Measurements from ENCODE around the gene KIF17.

GRCh38 chr1:20621012-20621411 lies 96.8 kb downstream of the KIF17 start:
- no peak for TF ChIP-seq CTCF (IDR thresholded peaks at IDR 0.05; ENCODE audit: insufficient read depth, low read length)
- no peak for TF ChIP-seq POLR2AphosphoS5 (IDR thresholded peaks at IDR 0.05; ENCODE audit: low read depth)
- TF ChIP-seq REST (IDR thresholded peaks at IDR 0.05; ENCODE audit: insufficient replicate concordance, low read depth), result no peak
- no peak for TF ChIP-seq GABPA (IDR thresholded peaks at IDR 0.05; ENCODE audit: low read depth)
